HG03558 (cell line): ENCODE measurements around the gene GALNT16.
"Not testable (repeated sequence)": the region's sequence is repeated elsewhere in the genome, so short reads cannot be mapped to it uniquely, and the experiment has no call there.

Source experiments
- ATAC-seq: cut with Tn5 transposase; IDR thresholded peaks from one replicate; pipeline ENCODE4 v1.9.1; 2021; ENCODE audit warnings: moderate number of reproducible peaks; ENCODE audit not compliant: unreplicated experiment; ENCODE audit errors: extremely low read depth

GALNT16 gene

GRCh38 chr14:69357544-69358200 is 97.7 kb downstream of the GALNT16 start:
- no peak for ATAC-seq

- ATAC-seq: no peak
Observed at GRCh38 chr14:69358233-69358963, 98.4 kb downstream of the GALNT16 start.

GRCh38 chr14:69358966-69359365 is 99.0 kb downstream of the GALNT16 start:
- ATAC-seq: no peak

GRCh38 chr14:69360438-69361108 is 100.6 kb downstream of the GALNT16 start:
- ATAC-seq: no peak

- no peak for ATAC-seq
Observed at GRCh38 chr14:69363055-69363454, 103.1 kb downstream of the GALNT16 start.

GRCh38 chr14:69363964-69364363 is 104.0 kb downstream of the GALNT16 start:
- ATAC-seq: no peak

GRCh38 chr14:69364378-69364777 is 104.4 kb downstream of the GALNT16 start:
- no peak for ATAC-seq

- ATAC-seq: no peak
Observed at GRCh38 chr14:69366069-69366468, 106.1 kb downstream of the GALNT16 start.

GRCh38 chr14:69366761-69367160 is 106.8 kb downstream of the GALNT16 start:
- ATAC-seq: no peak

- ATAC-seq: no peak
Observed at GRCh38 chr14:69368381-69368780, 108.4 kb downstream of the GALNT16 start.

- ATAC-seq: no peak
Observed at GRCh38 chr14:69370061-69370460, 110.1 kb downstream of the GALNT16 start.

- ATAC-seq: no peak
Observed at GRCh38 chr14:69372146-69372545, 112.2 kb downstream of the GALNT16 start.

GRCh38 chr14:69373104-69373503 is 113.1 kb downstream of the GALNT16 start:
- ATAC-seq: no peak

GRCh38 chr14:69374235-69374634 is 114.3 kb downstream of the GALNT16 start:
- ATAC-seq: no peak

- ATAC-seq: no peak
Observed at GRCh38 chr14:69375182-69375581, 115.2 kb downstream of the GALNT16 start.

GRCh38 chr14:69375722-69376121 is 115.8 kb downstream of the GALNT16 start:
- ATAC-seq: no peak

GRCh38 chr14:69376439-69376838 is 116.5 kb downstream of the GALNT16 start:
- no peak for ATAC-seq

- ATAC-seq: no peak
Observed at GRCh38 chr14:69378274-69378673, 118.3 kb downstream of the GALNT16 start.

GRCh38 chr14:69387311-69387710 is 127.4 kb downstream of the GALNT16 start:
- ATAC-seq: no peak

- ATAC-seq: not testable (repeated sequence)
Observed at GRCh38 chr14:69391400-69391799, 131.4 kb downstream of the GALNT16 start.

- ATAC-seq: no peak
Observed at GRCh38 chr14:69392481-69392880, 132.5 kb downstream of the GALNT16 start.
